Measurements from ENCODE around the gene TMEM252.

The TMEM252 gene

GRCh38 chr9:68538200-68538599 lies 2.5 kb downstream of the TMEM252 start:
- no peak for DNase-seq

DNA sequence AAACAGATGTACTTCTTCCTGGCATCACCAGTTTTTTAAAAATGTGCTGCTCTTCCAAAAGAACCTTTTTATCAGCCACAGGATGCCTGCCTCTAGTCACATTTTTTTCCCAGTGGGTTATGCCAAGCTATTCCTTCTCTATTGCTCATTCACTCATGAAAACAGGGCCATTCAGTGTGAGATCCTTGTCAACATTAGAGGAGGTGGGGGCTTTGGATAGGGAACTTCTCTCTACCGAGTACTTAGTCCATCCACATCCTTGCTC lies 3.1 kb downstream of the TMEM252 start:
- DNase-seq: no peak

GRCh38 chr9:68536876-68537615 lies 3.6 kb downstream of the TMEM252 start:
- no peak for DNase-seq

- DNase-seq: no peak
Measured at GRCh38 chr9:68533678-68534077, 7.0 kb downstream of the TMEM252 start.

DNA sequence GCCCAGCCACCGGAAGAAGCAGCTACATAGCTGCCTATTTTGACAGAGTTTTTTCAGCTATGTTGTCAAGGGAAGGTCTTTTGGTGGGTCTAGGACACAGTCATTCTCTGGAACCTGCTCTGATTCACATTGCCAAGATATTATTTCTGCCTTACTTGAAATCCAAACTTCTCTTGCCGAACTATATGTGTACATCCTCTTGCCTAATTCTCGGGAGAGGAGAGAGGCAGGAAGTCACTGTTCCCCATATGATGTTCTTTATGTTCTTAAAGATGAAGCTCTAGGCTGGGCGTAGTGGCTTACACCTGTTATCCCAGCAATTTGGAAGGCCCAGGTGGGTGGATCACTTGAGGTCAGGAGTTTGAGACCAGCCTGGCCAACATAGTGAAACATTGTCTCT lies 8.6 kb downstream of the TMEM252 start:
- no peak for DNase-seq

DNA sequence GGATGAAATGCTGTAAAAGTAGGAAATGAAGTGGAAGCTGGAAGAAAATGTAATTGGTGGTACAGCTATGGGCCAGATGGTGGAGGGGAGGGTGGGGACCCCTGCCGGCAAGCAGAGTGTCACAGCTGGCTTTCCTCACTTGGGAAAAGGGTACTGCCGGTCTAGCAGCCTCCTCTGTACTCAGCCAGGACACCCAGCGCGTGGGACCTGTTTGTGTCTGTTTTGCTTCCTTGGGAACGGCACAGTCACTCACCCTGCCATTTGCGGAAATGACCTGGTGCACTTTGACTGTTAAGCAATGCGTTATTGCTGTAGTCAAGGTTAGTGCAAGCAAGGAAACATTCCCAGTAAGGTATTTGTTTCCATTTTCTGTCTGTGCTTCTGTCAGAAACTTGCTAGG lies 10.1 kb downstream of the TMEM252 start:
- no peak for DNase-seq

DNA sequence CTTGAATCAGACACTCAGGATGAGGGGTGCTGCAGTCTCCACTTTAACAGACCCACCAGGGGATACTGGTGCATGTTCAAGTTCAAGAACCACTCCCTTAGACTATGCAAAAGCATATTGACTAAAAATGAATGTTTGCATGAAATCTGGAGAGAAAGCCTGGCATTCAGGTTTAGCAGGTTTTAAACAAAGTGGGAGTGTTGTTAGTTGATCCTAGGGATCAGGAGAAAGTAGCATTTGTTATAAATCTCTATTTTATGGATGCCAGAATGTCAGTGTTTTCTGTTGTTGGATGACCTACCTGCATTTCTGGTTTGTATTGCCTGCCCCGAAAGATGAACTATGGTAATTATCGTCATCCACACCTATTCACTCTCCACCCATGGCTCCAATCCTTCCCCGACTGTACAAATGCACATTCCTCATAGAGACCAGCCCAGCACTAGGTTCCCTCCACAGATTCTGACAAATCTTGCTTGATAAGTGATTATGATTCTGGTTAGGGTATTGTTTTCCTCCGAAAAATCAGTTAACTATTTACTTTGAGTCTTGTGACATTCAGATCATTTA lies 17.2 kb downstream of the TMEM252 start:
- no peak for DNase-seq

DNA sequence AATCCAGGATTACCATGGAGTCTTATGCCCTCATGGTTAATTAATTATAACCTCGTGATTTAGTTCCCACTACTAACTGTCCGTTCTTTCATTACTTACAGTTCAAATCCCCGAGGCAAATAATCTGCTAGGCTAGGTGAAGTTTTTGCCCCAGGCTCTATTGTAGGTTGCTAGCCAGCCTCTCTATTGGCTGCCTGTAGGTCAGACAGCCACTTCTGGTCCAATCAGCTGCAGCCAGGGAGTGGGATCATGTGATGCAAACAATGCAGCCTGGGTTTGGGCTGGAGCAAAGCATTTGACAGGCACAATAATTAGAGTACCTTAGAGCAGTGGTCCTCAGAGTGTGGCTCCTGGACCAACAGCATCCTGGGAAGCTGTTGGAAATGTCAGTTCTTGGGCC lies 17.7 kb downstream of the TMEM252 start:
- no peak for DNase-seq

- DNase-seq: no peak
Measured at GRCh38 chr9:68522131-68522530, 18.6 kb downstream of the TMEM252 start.

DNA sequence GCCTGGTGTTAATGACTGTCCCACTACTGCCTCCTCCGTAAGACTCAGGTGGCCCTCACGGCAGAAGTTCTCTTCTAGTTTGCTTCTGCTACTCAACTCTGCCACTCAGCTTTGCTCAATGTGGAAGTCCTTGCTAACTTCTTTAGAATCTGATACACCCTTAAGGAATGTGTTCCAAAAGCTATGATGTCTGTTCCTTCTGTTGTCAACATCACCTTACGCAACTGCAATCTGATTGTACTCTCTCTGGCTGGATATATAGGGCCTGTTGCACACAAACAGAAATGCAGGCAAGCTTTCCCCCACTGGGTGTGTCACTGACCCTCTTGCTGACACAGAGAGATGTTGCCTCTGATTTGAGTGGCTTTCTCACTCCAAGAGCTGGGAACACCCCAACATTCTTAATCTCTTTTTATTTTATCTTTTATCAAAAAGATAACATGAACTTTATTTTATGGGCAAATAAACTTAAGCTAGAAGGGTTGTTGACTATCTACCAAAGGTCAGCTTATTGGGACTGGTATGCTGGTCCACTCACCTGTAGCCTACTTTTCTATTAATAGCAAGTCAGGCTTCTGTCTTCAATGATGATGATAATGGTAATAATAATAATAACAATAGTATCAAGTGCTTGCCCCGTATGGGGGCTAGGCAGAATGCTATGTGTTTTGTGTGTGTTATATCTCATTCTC lies 25.2 kb downstream of the TMEM252 start:
- no peak for DNase-seq

GRCh38 chr9:68513981-68514380 lies 26.7 kb downstream of the TMEM252 start:
- no peak for DNase-seq

DNA sequence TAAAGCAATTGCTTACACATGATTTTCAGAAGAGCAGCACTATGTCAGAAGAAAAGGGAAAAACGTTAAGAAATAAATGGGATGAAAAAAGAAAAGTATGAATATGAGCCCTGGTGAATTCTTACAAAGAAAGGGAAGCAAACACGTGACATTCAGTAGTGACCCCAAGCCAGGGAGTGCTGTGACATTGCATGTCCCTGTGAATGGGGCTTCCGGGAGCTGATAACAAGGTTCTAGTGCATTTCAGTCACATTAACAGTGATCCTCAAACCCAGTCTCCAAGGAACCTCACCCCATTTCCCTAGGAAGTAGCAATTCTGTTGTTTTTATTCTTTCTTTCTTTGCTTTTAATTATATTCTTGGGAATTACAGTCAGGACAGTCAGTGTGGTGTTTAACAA lies 27.3 kb downstream of the TMEM252 start:
- no peak for DNase-seq

DNA sequence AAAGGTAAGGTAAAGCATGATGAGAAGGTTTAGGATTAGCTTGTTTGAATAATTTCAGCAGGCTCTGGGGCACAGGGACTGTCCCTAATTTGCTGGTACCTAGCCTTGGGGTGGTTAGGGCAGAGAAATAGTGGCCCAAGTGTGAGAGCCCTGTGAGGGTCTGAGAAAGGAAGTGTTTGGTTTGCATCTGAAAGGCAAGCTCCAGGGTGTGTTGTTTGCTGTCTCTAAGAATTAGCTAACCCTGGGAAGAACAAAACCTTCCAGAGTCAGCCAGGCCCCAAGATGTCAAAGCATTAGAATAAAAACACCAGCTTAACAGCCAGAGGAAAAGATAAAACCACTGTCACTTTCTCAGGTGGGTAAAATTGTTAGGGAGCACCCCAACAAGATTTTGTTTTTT lies 31.0 kb downstream of the TMEM252 start:
- no peak for DNase-seq

GRCh38 chr9:68508547-68508946 lies 32.1 kb downstream of the TMEM252 start:
- DNase-seq: no peak

DNA sequence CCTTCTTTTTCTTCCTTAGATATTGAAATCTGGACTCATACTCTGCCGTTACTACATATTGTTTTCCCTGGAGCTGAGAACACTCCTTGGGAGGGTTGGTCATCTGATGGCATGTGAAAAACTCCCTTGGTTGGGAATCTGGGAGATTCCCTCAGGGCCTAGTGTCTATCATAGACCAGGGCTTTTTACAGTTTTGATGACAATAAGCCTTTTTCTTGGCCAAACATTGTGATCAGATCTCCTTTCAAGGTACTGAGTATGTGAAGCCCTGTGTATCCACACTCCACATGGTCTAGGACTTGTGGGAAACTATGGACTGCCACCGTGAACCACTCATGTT lies 32.9 kb downstream of the TMEM252 start:
- no peak for DNase-seq

DNA sequence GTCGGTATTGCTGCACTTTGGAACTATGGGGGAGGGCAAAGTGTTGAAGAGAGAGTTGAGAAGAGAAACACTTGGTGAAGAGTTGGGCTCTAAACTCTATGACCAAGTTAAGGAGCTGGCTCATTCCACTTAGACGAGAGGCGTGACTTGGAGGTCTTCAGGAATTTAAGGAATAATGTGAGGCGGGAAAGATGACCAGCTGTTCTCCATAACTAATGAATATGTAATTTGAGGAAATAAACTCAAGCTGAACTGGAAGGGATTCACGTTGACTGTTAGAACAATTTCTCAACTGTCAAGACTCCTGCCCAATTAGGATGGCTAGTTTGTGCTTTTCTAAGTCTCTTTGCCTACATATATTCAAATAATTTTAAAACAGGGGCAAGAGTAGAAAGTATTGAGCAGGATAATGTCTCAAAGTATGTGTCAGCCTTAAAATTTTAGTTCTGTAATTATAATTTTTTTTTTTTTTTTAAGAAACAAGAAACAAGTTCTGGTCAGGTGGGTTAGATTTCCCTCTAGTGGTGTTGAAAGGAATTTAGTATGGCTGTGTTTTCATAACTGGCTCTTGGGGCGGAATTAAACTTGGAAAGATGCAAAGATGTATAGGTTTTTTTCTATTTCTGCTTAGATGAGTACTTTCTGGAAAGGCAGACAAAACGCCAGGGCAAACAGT lies 33.4 kb downstream of the TMEM252 start:
- no peak for DNase-seq

GRCh38 chr9:68506551-68506950 lies 34.1 kb downstream of the TMEM252 start:
- DNase-seq: no peak

- DNase-seq: no peak
Measured at GRCh38 chr9:68505681-68506409, 34.8 kb downstream of the TMEM252 start.

DNA sequence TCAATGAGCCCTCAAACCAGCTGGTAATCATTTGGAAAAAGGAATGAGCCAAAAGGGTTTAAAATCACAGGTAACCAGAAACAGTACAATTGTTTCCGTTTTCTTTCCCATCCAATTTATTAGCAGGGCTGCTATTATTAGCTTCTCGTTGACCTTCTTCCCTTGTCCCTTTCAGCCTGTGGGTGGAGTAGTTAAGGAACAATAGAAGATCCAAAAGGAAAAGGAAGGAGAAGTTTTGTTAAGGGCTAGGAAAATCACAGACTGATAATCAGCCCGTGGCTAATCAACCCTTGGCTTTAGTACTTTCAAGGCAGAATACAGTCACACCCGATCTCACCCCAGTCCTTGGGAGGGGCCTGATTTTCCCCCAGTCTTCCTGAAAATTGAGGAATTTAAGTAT lies 38.4 kb downstream of the TMEM252 start:
- DNase-seq: no peak

DNA sequence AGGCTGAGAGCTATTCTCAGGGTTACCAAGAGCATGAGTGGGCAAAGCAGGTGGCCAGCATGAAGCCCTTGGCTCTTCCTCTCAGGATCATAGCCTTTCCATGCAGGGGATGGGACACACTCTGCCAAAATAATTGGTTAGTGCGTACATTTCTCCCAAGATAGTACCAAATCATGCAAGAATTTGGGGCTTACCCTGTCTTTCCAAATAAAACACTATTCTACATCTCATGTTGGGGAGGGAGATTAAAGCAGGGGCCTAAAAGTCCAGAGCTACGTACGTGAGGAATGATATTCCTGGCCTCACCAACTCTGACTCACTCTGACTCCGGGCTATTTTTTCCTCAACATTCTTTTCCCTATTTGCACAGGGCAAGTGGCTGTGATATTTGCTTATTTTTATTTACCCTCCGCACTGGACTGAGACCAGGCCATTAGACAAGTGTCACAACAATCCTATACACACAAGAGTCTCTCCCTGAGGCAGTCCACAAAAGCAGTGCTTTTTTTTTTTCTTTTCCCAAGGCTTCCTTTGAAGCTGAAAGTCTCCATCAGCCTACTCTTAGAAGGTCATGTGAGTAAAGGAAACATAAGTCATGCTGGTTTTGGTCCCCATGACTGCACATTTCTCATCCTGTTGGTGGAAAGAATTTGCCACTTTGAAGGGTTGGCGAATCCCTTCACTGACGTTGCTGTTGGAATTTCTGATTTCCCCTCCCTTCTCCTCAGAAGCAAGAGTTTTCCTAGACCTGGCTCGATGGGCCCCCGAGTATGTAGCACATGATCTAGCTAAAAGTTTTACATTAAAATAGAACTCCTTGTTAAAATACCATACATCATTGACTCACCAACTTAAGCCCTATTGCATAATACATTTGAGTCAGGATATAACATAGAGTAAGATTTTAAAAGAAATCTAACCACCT lies 40.0 kb downstream of the TMEM252 start:
- no peak for DNase-seq

DNA sequence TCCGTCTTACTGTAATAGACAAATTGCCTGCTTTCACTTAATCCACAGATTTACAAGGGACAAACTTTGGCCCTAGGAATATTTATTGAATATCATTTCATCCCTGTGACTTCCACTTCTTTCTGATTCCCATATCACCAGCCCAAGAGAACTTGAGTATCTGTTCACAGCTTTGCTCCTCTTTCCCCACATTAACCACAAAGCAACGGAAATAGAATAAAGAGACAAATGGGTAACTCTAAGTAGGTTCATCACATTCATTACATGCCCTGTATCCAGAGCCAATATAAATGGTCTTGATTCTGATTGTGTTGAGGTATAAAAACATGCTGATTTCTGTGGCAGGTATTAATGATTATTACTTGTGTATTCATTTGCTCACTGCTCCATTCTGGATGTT lies 41.9 kb downstream of the TMEM252 start:
- no peak for DNase-seq

DNA sequence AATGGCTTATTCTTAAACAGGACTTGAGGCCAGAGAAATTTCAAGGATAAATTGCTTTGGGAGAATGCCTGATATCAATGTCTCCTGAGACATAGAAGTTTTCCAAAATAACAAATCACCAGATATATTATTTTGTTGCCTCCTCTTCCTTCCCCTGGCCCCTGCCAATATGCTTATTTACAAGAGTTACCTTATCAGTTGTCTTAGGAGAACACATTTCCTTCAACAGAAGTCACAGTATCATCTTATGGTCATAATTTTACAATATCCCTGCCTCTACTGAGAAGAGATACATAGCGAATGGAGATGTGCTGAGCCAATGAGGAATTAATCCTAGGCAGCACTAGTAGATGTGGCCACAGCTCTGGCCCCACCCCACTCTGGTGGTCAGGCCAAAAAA lies 43.1 kb downstream of the TMEM252 start:
- no peak for DNase-seq

Measured in KG1 (cell line).